GM18505 (cell line): ENCODE data around the gene TPST1.
"Not testable (repeated sequence)": the region's sequence is repeated elsewhere in the genome, so short reads cannot be mapped to it uniquely, and the experiment has no call there.

ENCODE experiments used
- ATAC-seq: cut with Tn5 transposase; IDR thresholded peaks from one replicate; pipeline ENCODE4 v1.9.1; 2021; ENCODE audit not compliant: unreplicated experiment
- POLR2A ChIP-seq: IDR thresholded peaks from 4 replicates; pipeline ENCODE4 v1.6.1; 2011; ENCODE audit warnings: borderline replicate concordance; ENCODE audit not compliant: insufficient read depth, insufficient read length; ENCODE audit errors: extremely low read depth

Gene TPST1

GRCh38 chr7:66399566-66399965 is 194.4 kb downstream of the TPST1 start:
- TF ChIP-seq POLR2A, result no peak
- ATAC-seq, result no peak

- no peak for TF ChIP-seq POLR2A
- ATAC-seq, result no peak
These were observed 195.3 kb downstream of the TPST1 start for GRCh38 chr7:66400400-66400799.

GRCh38 chr7:66401126-66401525 is 196.0 kb downstream of the TPST1 start:
- ATAC-seq, result not testable (repeated sequence)

- ATAC-seq, result not testable (repeated sequence)
These were observed 196.8 kb downstream of the TPST1 start for GRCh38 chr7:66401932-66402331.

- no peak for TF ChIP-seq POLR2A
- no peak for ATAC-seq
These were observed 198.4 kb downstream of the TPST1 start for GRCh38 chr7:66403564-66403963.

- no peak for ATAC-seq
- no peak for TF ChIP-seq POLR2A
These were observed 204.4 kb downstream of the TPST1 start for GRCh38 chr7:66409493-66409892.
